Fibroblast of peridontal ligament (primary cell): ENCODE data around the gene SNRPB2.

Source experiments
- DNase-seq: peaks from one replicate; pipeline ENCODE4 v3.0.0-alpha.2; 2010; ENCODE audit errors: extremely low read depth

Gene SNRPB2

DNA sequence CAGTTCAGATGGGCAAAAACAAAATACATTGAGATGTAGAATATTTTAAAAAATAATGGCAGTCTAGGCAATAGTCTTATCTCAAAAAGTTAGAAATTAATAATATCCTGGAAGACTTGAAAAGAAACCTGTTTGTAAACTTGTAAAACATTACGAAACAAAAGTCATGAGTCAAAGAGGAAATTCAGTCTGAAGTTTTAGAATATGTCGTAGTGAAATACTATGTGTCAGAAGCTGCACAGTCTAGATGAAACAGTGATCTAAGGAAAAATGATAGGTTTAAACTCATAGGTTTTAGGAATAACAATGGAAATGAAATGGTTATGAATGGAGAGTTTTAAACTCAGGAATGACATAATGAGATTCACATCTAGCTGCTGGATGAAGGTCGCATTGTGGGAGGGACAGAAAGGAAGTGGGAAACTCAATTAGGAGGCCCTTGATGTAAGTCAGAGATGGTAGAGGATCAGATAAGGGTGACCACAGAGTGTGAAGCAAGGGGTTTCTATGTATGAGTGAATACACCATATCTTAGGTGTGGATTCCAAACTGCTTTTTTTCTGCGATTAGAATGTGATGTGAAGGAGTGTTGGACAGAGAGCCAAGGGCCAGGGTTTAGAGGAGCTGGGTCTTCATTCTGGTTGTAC is 2.8 kb downstream of the SNRPB2 start:
- DNase-seq = no peak

DNA sequence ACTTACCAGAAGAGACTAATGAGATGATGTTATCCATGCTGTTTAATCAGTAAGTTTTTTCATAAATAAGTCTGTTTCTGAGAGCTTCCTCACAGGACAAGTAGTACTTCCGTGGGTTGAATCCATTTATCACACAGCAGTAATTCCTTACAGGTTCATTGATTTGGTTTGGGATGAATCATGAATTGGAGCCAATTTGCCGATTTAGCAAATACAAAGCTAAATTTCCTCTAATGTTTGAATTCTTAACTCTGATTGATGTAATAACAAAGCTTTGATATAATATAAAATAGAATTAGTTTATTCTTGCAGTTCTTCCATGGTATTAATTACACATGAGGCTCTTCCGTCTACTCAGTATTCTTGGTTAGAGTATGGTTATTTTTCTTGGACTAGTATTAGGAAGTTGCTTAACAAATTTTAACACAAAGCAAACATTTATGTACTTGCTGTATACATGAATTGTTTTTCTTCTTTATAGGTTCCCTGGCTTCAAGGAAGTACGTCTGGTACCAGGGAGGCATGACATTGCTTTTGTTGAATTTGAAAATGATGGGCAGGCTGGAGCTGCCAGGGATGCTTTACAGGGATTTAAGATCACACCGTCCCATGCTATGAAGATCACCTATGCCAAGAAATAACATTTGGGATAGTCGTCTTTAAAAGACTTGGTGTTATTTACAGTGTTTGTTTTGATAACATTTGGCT is 10.7 kb downstream of the SNRPB2 start:
- DNase-seq = no peak

DNA sequence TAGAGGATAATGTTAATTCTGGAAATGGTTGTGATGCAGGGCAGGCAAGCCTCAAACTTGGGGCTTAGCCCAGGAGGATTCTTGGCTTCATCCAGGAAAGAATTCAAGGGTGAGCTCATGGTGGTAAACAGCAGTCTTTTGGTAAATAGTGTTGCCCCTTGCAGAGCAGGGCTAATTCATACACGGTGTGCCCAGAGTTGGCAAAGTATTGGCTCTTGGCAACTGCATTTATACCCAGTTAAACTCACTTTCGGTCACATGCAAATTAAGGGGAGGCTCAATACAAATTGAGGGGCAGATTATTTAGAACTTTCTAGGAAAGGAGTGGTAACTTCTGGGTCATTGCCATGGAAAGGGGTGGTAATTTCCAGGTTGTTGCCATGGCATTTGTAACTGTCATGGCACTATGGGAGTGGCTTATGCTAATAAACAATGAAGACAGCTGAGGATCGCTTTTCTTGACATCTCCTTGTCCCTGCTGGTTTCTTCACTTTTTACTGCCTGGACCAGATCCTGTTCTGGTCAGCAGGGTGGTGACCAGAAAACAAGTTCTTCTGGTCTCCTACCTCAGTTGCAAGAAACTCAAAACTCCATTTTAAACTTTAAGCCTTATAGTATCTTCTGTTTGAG is 14.5 kb downstream of the SNRPB2 start:
- peak; percentile 17 for DNase-seq

DNA sequence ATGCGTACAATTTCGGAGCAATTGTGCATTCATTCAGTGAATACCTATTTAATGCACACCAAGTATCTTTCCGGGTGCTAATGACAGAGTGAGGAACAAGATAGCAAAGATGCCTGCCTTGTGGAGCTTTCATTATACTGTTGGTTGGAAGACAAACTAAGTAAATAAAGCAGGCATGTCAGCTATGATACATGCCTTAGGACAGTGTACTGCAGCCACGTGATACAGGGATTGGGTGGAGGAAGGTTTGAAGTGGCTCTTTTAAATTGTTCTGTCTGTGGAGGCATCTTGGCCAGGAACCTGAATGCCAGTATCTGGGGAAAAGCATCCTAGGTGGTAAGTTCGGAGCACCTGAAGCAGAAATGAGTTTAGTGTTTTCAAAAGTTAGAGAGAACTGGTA is 15.4 kb downstream of the SNRPB2 start:
- DNase-seq = no peak

DNA sequence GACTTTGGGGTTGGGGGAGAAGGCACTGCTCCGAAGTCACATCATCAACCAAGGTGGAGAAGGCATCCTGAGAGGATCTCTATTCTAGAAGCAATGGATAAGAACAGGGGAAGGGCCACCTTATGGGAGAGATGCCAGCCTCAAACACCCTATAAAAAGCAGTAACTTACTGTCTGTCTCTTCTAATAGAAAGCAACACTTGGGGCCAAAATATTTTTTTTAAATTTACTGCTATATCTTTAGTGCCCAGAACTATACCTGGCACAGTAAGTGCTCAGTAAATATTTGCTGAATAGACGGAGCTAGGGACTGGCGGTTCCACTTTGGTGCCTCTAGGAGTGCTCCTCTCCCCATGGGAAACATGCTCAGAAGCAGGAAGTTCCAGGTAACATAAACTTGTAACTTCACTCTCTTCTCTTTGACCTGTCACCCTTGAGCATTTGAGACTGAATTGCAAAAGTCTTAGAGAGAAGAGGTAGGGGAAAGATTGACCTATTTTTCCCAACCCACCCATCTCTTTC is 17.5 kb downstream of the SNRPB2 start:
- no peak for DNase-seq

DNA sequence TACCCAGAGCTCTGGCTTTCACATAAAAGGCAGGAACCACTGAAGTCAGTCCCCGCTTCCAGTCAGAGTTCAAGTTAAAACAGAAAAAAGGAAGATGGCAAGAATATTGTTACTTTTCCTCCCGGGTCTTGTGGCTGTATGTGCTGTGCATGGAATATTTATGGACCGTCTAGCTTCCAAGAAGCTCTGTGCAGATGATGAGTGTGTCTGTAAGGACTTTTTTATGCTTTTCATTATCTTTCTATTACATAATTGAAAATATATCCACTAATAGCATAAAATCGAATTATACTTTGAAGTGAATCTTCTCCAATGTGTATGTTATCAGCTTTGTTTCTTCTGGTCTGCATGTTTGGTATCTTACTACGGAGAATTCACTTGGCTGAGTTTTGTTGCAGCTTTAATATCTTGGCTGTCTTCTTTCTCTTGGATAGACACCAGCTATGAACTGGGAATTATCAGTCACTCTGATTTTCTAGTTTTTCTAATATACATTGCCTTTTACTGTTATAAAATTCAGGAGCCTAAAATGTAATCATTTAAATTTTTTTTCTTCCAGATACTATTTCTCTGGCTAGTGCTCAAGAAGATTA is 18.6 kb downstream of the SNRPB2 start, which contains the start of gene OTOR:
Gene OTOR (plus strand): TSS at position 51 of the 593 bp plus-strand sequence. CDS start 44 bp downstream, at position 95.
- DNase-seq = no peak

DNA sequence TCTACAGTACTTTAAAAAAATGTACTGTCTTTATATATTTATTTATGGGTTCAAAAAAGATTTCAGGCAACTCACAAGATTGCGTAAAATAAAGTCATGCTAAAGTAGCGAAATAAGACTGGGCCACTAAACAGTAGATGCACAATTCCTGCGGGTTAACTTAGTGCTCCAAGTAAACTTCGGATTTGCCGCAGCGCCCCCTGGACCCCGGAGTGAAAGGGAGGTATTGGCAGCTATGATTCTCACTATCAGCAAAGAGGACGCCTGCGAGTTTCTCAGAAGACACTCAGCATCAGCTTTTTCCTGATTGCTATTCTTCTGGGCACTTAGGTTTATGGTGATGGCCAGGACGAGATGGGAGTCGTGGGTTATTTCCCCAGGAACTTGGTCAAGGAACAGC is 19.7 kb downstream of the SNRPB2 start:
- no peak for DNase-seq

DNA sequence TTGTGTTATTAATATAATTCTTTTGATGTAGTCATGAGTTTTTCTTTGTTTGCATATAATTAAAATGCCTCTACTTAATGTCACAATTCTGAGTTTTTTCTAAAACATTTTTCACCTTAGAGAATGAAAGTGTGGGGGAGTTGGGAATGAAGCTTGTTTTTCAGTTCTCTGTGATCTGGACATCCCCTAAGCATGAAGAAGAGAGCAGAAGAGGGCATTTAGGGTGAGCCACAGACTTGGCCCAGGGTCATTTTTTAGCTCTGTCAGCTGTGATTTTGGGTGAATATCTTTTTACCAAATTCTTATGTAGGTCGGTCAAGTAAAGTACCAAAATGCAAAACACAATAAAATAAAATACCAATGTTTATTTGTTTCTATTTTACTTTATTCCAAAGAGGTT is 22.3 kb downstream of the SNRPB2 start:
- no peak for DNase-seq

DNA sequence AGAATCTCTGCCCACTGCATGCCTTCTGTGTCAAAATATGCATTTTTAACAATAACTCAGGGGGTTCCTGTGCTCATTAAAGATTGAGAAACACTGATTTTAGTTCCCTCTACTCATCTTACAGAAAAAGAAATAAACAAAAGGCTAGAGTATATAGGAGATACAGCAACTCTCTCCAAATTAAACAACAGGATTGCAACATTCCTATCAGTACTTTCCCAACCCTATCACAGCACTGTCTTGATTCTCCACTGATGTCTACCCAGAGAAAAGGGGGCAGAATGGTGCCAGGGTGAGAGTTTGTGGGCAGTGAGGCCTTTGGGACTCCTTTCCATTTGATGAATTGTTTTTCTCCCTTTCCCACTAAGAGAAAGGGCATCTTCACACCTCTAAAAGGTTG is 23.1 kb downstream of the SNRPB2 start:
- no peak for DNase-seq

DNA sequence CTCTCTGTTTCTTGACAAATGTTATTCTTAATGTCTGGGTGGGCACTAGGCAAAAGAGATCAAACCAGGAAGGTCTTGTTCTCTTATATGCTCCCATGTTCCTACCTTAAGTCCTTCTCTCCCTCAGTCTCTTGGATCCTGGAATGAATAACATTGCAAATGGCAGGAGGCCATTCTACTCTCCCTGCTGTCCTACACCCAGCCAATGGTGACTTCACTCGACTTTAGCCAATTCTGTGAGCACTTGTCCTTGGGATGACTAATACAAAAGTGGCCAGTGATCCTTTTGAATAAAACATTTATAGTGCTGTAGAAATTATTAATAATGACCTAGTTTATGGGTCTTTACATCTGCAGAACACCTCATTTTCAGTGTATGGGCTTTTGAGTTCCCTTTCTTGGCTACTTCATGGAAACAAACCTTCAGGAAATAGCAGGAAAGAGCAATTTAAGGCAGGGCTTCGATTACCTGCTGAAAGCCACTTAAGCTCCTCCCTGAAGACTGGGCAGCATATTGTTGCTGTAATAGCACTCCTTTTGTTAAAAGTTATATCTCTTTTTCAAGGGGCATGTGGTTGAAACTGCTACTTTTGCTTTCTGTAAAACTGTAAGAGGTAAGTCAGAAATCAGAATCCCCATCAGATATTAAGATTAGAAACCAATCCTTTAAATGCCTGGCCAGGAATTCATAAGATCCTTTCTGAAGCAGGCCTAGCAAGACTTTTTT is 28.8 kb downstream of the SNRPB2 start:
- DNase-seq = no peak

DNA sequence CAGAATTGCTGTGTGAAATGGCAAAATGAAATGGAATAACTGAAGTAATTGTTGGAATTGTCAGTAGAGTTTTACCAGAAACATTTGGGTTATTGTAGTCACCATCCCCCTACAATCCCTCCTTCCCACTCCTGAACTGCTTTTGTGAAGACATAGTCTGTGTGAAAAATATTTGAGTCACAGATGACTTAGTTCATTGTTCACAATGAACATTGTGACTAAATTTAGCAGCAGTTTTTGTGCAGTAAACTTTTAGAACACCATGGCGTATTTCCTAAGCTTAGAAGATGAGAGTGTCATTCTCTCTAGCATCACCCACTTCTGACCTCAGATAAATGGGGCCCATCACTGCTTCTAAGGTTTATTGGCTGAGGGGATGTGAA is 29.3 kb downstream of the SNRPB2 start:
- DNase-seq = no peak

DNA sequence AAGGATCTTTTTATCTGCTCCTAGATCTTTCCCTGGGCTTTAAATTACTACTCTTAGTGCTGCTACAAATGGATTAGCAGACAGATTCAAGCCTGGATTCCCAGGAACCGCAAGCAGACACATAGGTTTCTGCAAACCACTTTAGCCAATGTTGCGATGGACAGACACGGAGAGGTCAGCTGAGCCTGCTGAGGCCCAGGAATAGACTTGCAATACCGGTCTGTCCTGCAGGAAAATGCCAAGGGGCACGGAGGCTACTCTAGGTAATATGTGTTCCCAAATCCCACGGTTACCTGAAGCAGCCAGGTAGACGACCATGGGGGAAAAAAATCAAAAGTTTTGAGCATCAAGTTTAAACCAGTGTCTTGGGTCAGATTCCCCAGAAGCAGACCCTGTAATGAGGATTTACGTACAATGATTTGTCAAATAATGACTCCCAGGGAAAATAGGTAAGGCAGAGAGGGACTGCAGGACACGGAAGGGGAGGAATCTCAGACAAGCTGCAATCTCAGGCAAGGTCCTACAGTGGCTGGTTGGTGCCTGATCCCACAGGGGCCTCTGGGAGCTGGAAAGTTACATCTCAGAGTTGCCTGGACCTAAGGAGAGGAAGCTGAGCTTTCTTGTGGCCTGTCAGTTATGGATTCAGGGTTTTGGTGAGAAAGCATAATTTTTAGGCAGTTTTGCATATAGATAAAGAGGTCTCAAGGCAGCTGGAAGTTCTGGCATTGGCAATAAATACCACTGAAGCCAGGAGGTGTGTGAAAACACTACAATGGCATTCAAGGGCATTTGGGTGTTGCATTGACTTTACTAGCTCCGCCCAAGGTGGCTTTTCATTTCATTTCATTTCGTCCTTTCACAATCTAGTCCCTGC is 30.8 kb downstream of the SNRPB2 start:
- no peak for DNase-seq

DNA sequence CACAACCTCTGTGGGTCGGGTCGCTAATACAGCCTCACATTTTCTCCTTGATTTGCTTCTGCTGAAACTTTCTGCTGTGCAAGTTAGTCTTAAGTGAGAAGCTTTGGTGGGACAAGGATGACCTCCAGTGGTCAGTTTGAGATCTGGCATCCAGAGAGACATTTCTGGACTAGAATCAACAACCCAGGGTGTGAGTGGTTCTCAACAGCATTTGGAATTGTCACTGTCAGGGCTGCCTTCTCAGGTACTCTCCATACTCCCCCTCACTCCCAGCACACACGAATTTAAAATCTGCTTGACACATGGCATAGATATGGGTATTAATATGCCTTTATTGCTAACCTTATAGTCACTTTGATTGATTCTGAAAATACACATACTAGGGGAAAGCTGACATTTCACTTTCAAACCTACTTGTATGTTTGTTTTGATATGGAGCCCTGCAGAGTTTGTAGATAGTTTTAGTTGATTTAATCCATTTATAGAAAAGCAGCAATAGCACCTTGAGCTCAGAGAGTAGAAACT is 31.5 kb downstream of the SNRPB2 start:
- peak; percentile 86 for DNase-seq

DNA sequence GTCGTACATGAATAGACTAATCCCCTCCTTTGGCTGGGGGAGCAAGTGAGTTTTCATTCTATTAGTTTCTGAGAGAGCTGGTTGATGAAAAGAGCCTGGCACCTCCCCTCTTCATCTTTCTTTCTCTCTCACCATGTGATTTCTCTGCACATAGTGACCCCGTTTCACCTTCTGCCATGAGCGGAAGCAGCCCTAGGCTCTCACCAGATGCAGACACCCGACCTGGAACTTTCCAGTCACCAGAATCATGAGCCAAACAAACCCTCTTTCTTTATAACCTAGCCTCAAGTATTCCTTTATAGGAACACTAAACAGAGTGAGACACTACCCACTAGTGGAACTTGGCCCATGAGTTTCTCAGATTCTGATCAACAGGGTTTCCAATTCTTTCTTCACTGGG is 34.7 kb downstream of the SNRPB2 start:
- DNase-seq = no peak

DNA sequence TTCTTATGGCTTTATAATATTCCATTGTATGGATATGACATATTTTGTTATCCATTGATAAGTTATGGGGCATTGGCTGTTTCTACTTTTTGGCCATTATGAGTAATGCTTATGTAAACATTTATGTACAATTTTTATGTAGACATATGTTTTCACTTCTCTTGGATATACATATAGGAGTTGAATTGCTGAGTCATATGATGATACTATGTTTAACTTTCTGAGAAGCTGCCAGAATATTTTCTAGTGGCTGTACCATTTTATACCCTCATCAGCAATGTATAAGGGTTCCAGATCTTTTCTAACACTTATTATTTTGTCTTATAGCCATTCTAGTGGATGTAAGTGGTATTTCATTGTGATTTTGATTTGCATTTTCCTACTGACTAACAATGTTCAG is 41.4 kb downstream of the SNRPB2 start:
- DNase-seq = peak; percentile 10

DNA sequence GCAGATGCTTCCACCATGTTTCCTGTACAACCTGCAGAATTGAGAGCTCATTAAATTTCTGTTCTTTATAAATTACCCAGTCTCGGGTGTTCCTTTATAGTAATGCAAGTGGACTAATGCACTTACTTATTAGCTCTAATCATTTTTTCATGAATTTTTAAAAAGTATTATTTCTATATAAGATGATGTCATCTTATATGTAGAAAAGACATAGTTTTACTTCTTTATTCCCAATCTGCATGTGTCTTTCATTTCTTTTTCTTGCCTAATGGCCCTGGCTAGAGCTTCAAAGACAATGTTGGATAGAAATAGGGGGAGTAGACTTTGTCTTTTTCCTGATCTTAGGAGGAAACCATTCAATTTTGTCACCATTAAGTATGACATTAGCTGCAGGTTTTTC is 46.1 kb downstream of the SNRPB2 start:
- no peak for DNase-seq

DNA sequence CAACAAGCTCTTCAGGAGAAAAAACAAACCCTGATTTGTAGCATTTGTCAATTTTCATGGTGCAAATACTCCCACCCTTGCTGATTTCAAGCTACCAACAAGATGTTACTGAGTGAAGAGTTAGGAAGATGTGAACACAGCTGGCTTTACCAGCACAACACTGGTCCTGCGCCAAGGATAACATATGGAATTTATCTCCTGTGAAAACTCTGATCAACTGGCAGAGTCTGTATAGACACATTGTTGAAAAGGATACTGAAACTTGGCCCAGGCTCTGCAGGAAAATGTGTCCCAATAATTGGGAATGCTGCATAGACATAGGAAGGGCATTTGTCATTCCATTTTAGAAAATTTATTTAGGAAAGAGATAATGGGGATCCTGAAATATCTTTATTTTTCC is 47.3 kb downstream of the SNRPB2 start:
- no peak for DNase-seq

DNA sequence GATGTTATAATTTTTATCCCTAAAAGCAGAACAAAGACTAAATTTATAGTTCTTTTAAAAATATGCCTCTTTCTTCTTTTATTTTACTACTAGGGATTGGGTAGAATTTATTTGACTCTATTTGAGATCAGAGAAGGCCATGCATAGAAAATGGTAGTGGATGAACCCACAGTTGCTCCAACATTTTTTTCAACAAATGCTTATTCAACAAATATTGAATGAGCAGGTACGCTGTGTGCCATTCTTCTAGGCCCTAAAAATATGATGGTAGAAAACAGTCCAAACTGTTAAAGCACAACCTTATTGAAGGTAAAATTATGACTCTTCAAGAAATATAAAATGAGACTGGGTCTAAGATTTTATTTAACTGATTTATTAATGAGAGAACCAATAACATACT is 48.3 kb downstream of the SNRPB2 start:
- DNase-seq = no peak

DNA sequence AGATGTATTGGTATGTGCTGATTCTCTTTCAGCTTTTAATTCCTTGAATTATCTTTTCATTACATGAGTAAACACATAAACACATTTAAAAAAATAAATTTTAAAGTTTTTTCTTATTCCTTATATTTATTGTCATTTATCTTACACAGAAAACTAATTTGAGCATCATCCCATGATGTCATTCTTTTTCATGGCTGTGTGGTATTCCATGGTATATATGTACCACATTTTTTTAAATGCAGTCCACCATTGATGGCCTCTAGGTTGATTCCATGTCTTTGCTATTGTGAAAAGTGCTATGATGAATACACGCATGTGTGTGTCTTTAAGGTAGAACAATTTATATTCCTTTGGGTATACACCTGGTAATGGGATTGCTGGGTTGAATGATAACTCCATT is 51.7 kb downstream of the SNRPB2 start:
- DNase-seq = no peak

DNA sequence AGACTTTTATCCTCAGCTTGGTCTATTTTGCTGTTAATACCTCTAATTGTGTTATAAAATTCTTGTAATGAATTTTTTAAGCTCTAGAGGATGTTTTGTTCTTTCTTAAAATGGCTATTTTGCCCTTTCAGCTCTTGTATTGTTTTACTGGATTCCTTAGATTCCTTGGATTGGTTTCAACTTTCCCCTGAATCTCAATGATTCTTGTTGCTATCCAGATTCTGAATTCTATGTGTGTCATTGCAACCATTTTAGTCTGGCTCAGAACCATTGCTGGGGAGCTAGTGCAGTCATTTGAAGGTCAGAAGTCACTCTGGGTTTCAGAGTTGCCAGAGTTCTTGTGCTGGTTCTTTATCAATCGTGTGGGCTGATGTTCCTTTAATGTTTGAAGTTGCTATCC is 55.4 kb downstream of the SNRPB2 start:
- peak; percentile 23 for DNase-seq
